ENCODE measurements around the gene LGALSL.

- TF ChIP-seq, protein P1, sequence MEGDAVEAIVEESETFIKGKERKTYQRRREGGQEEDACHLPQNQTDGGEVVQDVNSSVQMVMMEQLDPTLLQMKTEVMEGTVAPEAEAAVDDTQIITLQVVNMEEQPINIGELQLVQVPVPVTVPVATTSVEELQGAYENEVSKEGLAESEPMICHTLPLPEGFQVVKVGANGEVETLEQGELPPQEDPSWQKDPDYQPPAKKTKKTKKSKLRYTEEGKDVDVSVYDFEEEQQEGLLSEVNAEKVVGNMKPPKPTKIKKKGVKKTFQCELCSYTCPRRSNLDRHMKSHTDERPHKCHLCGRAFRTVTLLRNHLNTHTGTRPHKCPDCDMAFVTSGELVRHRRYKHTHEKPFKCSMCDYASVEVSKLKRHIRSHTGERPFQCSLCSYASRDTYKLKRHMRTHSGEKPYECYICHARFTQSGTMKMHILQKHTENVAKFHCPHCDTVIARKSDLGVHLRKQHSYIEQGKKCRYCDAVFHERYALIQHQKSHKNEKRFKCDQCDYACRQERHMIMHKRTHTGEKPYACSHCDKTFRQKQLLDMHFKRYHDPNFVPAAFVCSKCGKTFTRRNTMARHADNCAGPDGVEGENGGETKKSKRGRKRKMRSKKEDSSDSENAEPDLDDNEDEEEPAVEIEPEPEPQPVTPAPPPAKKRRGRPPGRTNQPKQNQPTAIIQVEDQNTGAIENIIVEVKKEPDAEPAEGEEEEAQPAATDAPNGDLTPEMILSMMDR (IDR thresholded peaks at IDR 0.05), result no peak
- TF ChIP-seq POLR2A (IDR thresholded peaks at IDR 0.05), result no peak
Measured at GRCh38 chr2:64426183-64426952, 27.6 kb upstream of the LGALSL start.

All from uterus (tissue), 2 donors.